NB4 (cell line): ENCODE results near the gene POFUT2.

Experiments used
- MYC ChIP-seq: IDR thresholded peaks from 2 replicates; pipeline ENCODE4 v1.6.1; 2011; ENCODE audit warnings: low read depth, low read length
- POLR2A ChIP-seq: IDR thresholded peaks from 2 replicates; pipeline ENCODE4 v1.6.1; 2011; ENCODE audit warnings: mild to moderate bottlenecking; ENCODE audit not compliant: insufficient read length; ENCODE audit errors: extremely low read depth
- TF ChIP-seq, protein P1 (sequence below): IDR thresholded peaks from one replicate; pipeline ENCODE4 v1.5.1; 2012; ENCODE audit warnings: low read depth, low read length
- TF ChIP-seq, protein P2 (sequence below): IDR thresholded peaks from 2 replicates; pipeline ENCODE4 v1.6.1; 2011; ENCODE audit warnings: low read depth, low read length

GRCh38 chr21:45264146-45264911 lies 23.4 kb downstream of the POFUT2 start:
- TF ChIP-seq, protein P1, sequence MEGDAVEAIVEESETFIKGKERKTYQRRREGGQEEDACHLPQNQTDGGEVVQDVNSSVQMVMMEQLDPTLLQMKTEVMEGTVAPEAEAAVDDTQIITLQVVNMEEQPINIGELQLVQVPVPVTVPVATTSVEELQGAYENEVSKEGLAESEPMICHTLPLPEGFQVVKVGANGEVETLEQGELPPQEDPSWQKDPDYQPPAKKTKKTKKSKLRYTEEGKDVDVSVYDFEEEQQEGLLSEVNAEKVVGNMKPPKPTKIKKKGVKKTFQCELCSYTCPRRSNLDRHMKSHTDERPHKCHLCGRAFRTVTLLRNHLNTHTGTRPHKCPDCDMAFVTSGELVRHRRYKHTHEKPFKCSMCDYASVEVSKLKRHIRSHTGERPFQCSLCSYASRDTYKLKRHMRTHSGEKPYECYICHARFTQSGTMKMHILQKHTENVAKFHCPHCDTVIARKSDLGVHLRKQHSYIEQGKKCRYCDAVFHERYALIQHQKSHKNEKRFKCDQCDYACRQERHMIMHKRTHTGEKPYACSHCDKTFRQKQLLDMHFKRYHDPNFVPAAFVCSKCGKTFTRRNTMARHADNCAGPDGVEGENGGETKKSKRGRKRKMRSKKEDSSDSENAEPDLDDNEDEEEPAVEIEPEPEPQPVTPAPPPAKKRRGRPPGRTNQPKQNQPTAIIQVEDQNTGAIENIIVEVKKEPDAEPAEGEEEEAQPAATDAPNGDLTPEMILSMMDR, result no peak
- TF ChIP-seq, protein P2, sequence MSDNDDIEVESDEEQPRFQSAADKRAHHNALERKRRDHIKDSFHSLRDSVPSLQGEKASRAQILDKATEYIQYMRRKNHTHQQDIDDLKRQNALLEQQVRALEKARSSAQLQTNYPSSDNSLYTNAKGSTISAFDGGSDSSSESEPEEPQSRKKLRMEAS, result no peak
- TF ChIP-seq POLR2A, result no peak
- no peak for TF ChIP-seq MYC
